Heart left ventricle (tissue), 16 donors: ENCODE results near the gene KCNE1. TPM values are rescaled to one million over a fixed set of nuclear protein-coding genes. Genes with fewer than 3 reads are reported as not detected.

ENCODE experiments used
- ATAC-seq, 4 donors: fragments of 200-7000 bp; cut with Tn5 transposase; one replicate each; pipeline ENCODE4 v1.9.1; 2020 to 2022; ENCODE audit warnings: moderate library complexity in 4 of 4, mild to moderate bottlenecking in 3 of 4, moderate number of reproducible peaks in 1 of 4
- DNase-seq, 5 donors: peaks; one replicate each; pipeline ENCODE4 v3.0.0-alpha.2; 2020
- H3K27ac ChIP-seq, 12 donors: fragments of 200-600 bp; sonication (generic) in 4 of 12; one replicate each; pipeline versions ENCODE4 v1.5.0 to v1.8.0; 2016 to 2022; ENCODE audit warnings: mild to moderate bottlenecking in 2 of 12
- H3K27me3 ChIP-seq, 9 donors: fragments of 200-600 bp; sonication (generic) in 2 of 9; one replicate each; pipeline versions ENCODE4 v1.5.1 to v1.8.0; 2016 to 2022; ENCODE audit warnings: mild to moderate bottlenecking in 3 of 9
- H3K36me3 ChIP-seq, 9 donors: fragments of 200-600 bp; sonication (generic) in 2 of 9; one replicate each; pipeline versions ENCODE4 v1.5.0 to v1.8.0; 2018 to 2022; ENCODE audit warnings: mild to moderate bottlenecking in 2 of 9
- H3K4me1 ChIP-seq, 12 donors: fragments of 200-600 bp; sonication (generic) in 4 of 12; one replicate each; pipeline versions ENCODE4 v1.5.0 to v1.8.0; 2016 to 2022; ENCODE audit warnings: mild to moderate bottlenecking in 3 of 12
- H3K4me3 ChIP-seq, 12 donors: fragments of 200-600 bp; sonication (generic) in 4 of 12; one replicate each; pipeline versions ENCODE4 v1.5.0 to v1.8.0; 2017 to 2022; ENCODE audit warnings: mild to moderate bottlenecking in 9 of 12, moderate library complexity in 4 of 12
- H3K9me3 ChIP-seq, 12 donors: fragments of 200-600 bp; sonication (generic) in 4 of 12; one replicate each; pipeline versions ENCODE4 v1.5.0 to v1.8.0; 2016 to 2022; ENCODE audit warnings: mild to moderate bottlenecking in 1 of 12
- CTCF ChIP-seq, 12 donors: fragments of 200-600 bp; sonication (generic) in 4 of 12; IDR thresholded peaks; one replicate each; pipeline versions ENCODE4 v1.5.0 to v1.8.0; 2018 to 2022; ENCODE audit warnings: antibody characterized with exemption in 12 of 12, mild to moderate bottlenecking in 5 of 12
- POLR2A ChIP-seq, 2 donors: fragments of 450-650 bp; IDR thresholded peaks; one replicate each; pipeline ENCODE4 v1.6.1; 2017; ENCODE audit warnings: antibody characterized with exemption in 2 of 2, mild to moderate bottlenecking in 2 of 2, moderate library complexity in 2 of 2
- WGBS, 4 donors: extraction: QIAGEN DNeasy Blood & Tissue Kit in 2 of 4; methylation state at CpG; one replicate each; pipeline versions ENCODE4 v1.1.5 to v1.1.7; 2013 to 2018; 5-methylcytosine and 5-hydroxymethylcytosine counted together
- intact Hi-C, 10 donors: fragments of 100-400 bp; cut with DNase I; formaldehyde crosslinking; loops; one replicate each; pipeline versions ENCODE4 v1.11.1 to v1.14.2; 2022
- polyA plus RNA-seq, 2 donors: library from polyadenylated mRNA; stranded (reverse); fragments of 200-250 nt; gene quantifications; one replicate each; pipeline ENCODE4 v1.2.3, GENCODE V29; 2013
- total RNA-seq, 9 donors: library from RNA; depleted of rRNA in 2 of 9; stranded (reverse); fragments of >200 nt in 2 of 9; fragmentation: NEBNext Ultra II Directional in 3 of 9; extraction: Animal tissue kit (Norgen Biotek cat#: 25700) in 3 of 9; gene quantifications; one replicate each; pipeline versions ENCODE4 v1.1.0 to v1.2.4, GENCODE V29; 2016 to 2023
- donor health status: ischemic (EF 13 %, LVEDD 7.1; RV severe dilation, severe dysfunction).
- donor health status: healthy with polysubstance abuse.
- donor health status: DM: no; HTN: yes; CAD: no.
- donor health status: DM: no; HTN: no; CAD: no.
- donor health status: ischemic (EF 25% LVEDD 6.9; RV normal size, moderate dysfunction).
- donor health status: ischemic (EF 25% LVEDD 5.7; RV mildly dilated, moderate dysfunction).
- donor health status: healthy.
- donor health status: DM: yes; HTN: yes; CAD: no.
- donor health status: ischemic (EF 35%, LVEDD 5.7; RV mildly dilated, moderate dysfunction).
- donor health status: nonischemic (EF 11% LVEDD 7.7; RV severe dilation, severe dysfunction).
- donor health status: DM: yes; HTN: yes; CAD: no.
- donor health status: PGD.
- donor health status: ischemic (EF 29% LVEDD 5.4; RV normal size, mild dysfunction).
- donor health status: nonischemic (EF 23%, LVEDD 6.1; RV moderate dilation, normal function).

KCNE1 gene
- total and polyA plus RNA-seq, 11 donors = 0.71 to 11.1 (median 5.0) TPM

DNA sequence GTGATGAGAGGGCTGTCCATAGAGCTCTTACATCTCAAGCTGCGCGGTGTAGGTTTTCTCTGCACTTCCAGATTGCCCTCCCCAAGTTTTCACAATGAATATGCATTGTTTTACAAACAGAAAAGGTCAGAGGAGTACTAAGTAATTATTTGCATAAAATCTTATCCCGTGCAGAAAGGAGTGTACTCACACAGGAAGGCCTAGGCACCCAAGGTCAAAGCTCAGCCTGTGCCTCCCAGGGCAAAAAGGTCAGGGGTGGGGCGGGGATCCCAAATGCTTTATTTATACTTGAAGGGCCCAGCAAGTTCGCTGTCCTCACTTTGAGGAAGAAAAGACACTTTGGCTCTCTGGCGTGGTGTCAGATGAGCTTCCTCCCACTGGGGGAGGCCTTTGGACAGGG lies 10.3 kb upstream of the KCNE1 start:
- intact Hi-C loops = loop anchor here in 4 of 10 donors (5.0 kb wide), 4 partner anchors 60 to 90 kb away; no protein-coding TSS in a partner anchor
- TF ChIP-seq CTCF (IDR thresholded peaks at IDR 0.05) = no peak
- TF ChIP-seq POLR2A (IDR thresholded peaks at IDR 0.05) = no peak
- whole genome bisulfite sequencing, 4 donors = 56 to 74% (median 67%) methylated on average over 6 of the region's 6 CpGs
- no peak for ATAC-seq
- H3K36me3 ChIP-seq = peaks cover 0 to 62% (median 59%) of the 10 kb centered on the region in 9 donors
- H3K27me3 ChIP-seq = no peaks in the 10 kb centered on the region
- peaks cover 0 to 99% (median 37%) of the 10 kb centered on the region in 12 donors for H3K4me1 ChIP-seq
- peak overlapping the region in 7 of 12 donors; percentile 25 to 88 (median 41) for H3K27ac ChIP-seq
- DNase-seq = no peak
- peak overlapping the region in 2 of 12 donors; percentile 16 to 67 for H3K4me3 ChIP-seq
- H3K9me3 ChIP-seq = no peaks in the 10 kb centered on the region

DNA sequence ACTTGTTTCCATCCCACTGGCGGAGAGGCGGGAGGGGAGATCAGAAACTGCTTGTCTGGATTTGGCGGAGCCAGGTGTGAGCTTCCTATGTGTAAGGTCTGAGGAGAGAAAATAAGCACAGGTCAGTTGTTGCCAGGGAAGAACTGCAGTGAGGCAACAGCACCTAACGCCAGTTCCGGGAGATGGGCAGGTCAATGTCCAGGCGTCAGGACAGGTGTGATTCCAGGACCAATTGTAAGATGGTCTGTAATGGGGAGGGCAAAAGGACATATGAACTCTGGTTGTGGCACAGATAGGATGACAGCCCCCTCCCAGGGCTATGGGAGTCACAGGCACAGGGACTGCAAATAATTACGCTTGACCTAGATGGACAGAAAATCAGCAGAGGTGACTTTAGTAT lies 9.6 kb upstream of the KCNE1 start:
- no peak overlapping the region for H3K4me3 ChIP-seq
- H3K4me1 ChIP-seq = peaks cover 0 to 98% (median 35%) of the 10 kb centered on the region in 12 donors
- H3K36me3 ChIP-seq = peaks cover 0 to 69% (median 66%) of the 10 kb centered on the region in 9 donors
- ATAC-seq = no peak
- no peaks in the 10 kb centered on the region for H3K9me3 ChIP-seq
- WGBS, 4 donors = 96 to 98% (median 97%) methylated on average over 7 of the region's 7 CpGs
- H3K27me3 ChIP-seq = no peaks in the 10 kb centered on the region
- H3K27ac ChIP-seq = peak overlapping the region in 6 of 12 donors; percentile 25 to 88 (median 42)
- DNase-seq = no peak
- intact Hi-C loops = loop anchor here in 4 of 10 donors (5.0 kb wide), 4 partner anchors 61 to 91 kb away; no protein-coding TSS in a partner anchor
- TF ChIP-seq POLR2A (IDR thresholded peaks at IDR 0.05) (no peak), CTCF (IDR thresholded peaks at IDR 0.05) (no peak)

- Histone ChIP-seq H3K27me3 (no peaks in the 10 kb centered on the region), H3K36me3 (peaks cover 0 to 75% (median 66%) of the 10 kb centered on the region in 9 donors), H3K9me3 (no peaks in the 10 kb centered on the region), H3K4me3 (no peak overlapping the region), H3K27ac (peak overlapping the region in 4 of 12 donors; percentile 3 to 88 (median 36)), H3K4me1 (peaks cover 0 to 92% (median 35%) of the 10 kb centered on the region in 12 donors)
- ATAC-seq = peak in 2 of 4 donors; percentile 29 to 44
- DNase-seq = no peak
- TF ChIP-seq CTCF (IDR thresholded peaks at IDR 0.05) (no peak), POLR2A (IDR thresholded peaks at IDR 0.05) (no peak)
- intact Hi-C loops = loop anchor here in 4 of 10 donors (5.0 kb wide), 4 partner anchors 61 to 91 kb away; no protein-coding TSS in a partner anchor
- 89 to 96% (median 92%) methylated on average over 20 of the region's 20 CpGs for WGBS, 4 donors
These were observed 8.9 kb upstream of the KCNE1 start for GRCh38 chr21:34520764-34521508.

DNA sequence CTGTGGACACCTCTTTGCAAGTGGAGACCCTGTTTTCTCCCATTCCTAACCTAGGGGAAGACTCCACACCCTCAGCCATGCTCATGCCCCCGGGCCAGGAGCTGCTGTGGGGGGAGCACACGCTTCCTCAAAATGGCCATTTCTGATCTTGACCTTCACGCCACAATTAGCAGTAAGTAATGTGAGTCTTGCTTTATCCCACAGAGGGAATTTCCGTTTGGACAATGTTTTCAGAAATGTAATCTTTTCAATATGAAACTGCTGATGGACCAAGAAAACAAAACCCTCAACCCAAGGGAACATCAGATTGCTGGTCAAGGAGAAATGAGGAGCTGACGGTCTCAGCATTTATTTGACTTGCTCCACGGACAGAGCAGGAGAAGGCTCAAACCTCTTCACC lies 8.3 kb upstream of the KCNE1 start:
- Histone ChIP-seq H3K4me1 (peaks cover 0 to 85% (median 29%) of the 10 kb centered on the region in 12 donors), H3K9me3 (no peaks in the 10 kb centered on the region), H3K4me3 (no peak overlapping the region), H3K27me3 (no peaks in the 10 kb centered on the region), H3K36me3 (peaks cover 0 to 82% (median 66%) of the 10 kb centered on the region in 9 donors), H3K27ac (peak overlapping the region in 3 of 12 donors; percentile 3 to 88 (median 29))
- DNase-seq = no peak
- ATAC-seq = no peak
- WGBS, 4 donors = 87 to 90% (median 87%) methylated on average over 6 of the region's 6 CpGs
- intact Hi-C loops = loop anchor here in 4 of 10 donors (5.0 kb wide), 4 partner anchors 62 to 92 kb away; no protein-coding TSS in a partner anchor
- no peak for TF ChIP-seq CTCF (IDR thresholded peaks at IDR 0.05)
- TF ChIP-seq POLR2A (IDR thresholded peaks at IDR 0.05) = no peak
